ENCODE data around the gene THAP10.

DNA sequence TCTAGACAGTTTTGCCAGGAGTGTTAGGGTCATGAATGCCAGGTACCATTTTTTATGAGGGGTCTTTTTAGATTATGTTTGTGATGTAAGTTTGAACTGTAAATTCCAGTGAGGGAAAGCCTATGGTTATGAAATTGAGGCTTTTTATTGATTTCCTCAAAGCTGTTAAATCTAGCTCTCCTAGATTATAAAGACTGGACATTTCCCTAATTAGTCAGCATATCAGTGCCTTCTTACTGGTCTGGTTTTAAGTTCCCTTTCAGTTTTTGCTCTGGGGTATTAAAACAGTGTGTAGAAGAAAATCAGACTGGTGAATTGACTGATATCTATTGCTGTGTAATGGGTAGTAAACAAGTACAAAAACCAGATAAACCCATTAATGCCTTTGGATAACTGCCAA is 39.6 kb upstream of the THAP10 start:
- TF ChIP-seq POLR2A (IDR thresholded peaks at IDR 0.05): no peak
- TF ChIP-seq, protein P1, sequence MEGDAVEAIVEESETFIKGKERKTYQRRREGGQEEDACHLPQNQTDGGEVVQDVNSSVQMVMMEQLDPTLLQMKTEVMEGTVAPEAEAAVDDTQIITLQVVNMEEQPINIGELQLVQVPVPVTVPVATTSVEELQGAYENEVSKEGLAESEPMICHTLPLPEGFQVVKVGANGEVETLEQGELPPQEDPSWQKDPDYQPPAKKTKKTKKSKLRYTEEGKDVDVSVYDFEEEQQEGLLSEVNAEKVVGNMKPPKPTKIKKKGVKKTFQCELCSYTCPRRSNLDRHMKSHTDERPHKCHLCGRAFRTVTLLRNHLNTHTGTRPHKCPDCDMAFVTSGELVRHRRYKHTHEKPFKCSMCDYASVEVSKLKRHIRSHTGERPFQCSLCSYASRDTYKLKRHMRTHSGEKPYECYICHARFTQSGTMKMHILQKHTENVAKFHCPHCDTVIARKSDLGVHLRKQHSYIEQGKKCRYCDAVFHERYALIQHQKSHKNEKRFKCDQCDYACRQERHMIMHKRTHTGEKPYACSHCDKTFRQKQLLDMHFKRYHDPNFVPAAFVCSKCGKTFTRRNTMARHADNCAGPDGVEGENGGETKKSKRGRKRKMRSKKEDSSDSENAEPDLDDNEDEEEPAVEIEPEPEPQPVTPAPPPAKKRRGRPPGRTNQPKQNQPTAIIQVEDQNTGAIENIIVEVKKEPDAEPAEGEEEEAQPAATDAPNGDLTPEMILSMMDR (IDR thresholded peaks at IDR 0.05 in 4 of 5, conservative IDR thresholded peaks at IDR 0.05 in 1 of 5): no peak
